Measurements from ENCODE around the gene BAIAP3. TPM values are rescaled to one million over a fixed set of nuclear protein-coding genes. Genes with fewer than 3 reads are reported as not detected.

BAIAP3 gene
- total RNA-seq, 2 experiments from 2014 or later: 19.6 to 21.5 TPM

DNA sequence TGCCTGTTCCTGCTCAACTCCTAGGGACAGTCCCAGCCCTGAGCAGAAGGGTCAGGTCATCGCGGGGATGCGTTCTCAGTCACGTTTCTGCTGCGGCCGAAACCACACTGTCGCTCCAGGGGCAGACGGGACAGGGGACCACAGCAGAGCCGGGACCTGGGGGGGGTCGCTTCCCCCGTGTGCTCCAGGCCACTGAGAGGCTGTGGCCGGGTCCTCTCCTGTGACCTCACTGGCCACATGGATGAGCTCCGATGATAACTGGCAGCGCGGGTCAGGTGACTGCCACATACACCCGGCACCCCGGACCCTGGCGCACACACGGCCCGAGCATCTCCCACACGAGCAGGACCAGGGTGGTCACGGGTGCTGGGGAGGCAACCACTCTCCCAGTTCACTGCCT, 31.1 kb downstream of the BAIAP3 start:
- peaks cover 46% of the 10 kb centered on the region for H3K36me3 Mint-ChIP-seq (ENCODE audit: low read depth)
- H3K9me3 Mint-ChIP-seq: no peaks in the 10 kb centered on the region
- Histone ChIP-seq H3K27ac (ENCODE audit: low read depth in 1 of 2, low read length in 2 of 2) (no peak overlapping the region), H3K9me3 (ENCODE audit: control insufficient read depth in 1 of 2, insufficient read depth in 1 of 2, low read length in 2 of 2) (no peaks in the 10 kb centered on the region), H3K27me3 (ENCODE audit: control insufficient read depth in 1 of 2, insufficient read depth in 2 of 2, low read length in 2 of 2) (no peaks in the 10 kb centered on the region), H3K4me1 (ENCODE audit: insufficient read depth, low read length) (no peaks in the 10 kb centered on the region), H3K4me3 (ENCODE audit: low read length) (no peak overlapping the region), H3K36me3 (ENCODE audit: insufficient read depth, low read length) (peaks cover 65% of the 10 kb centered on the region)
- H3K4me3 Mint-ChIP-seq: no peak overlapping the region
- DNase-seq (no peak), ATAC-seq (ENCODE audit: poor library complexity) (no peak)
- H3K27me3 Mint-ChIP-seq: no peaks in the 10 kb centered on the region
- no peaks in the 10 kb centered on the region for H3K4me1 Mint-ChIP-seq (ENCODE audit: low read depth)
- ChIA-PET POLR2A (no interaction called here), CTCF (interaction anchor here (1.4 to 1.7 kb wide), 3 partner anchors 15 to 215 kb away, joined by 3 to 15 read pairs (median 4); no protein-coding TSS in a partner anchor)
- no peak overlapping the region for H3K27ac Mint-ChIP-seq
- TF ChIP-seq, protein P1, sequence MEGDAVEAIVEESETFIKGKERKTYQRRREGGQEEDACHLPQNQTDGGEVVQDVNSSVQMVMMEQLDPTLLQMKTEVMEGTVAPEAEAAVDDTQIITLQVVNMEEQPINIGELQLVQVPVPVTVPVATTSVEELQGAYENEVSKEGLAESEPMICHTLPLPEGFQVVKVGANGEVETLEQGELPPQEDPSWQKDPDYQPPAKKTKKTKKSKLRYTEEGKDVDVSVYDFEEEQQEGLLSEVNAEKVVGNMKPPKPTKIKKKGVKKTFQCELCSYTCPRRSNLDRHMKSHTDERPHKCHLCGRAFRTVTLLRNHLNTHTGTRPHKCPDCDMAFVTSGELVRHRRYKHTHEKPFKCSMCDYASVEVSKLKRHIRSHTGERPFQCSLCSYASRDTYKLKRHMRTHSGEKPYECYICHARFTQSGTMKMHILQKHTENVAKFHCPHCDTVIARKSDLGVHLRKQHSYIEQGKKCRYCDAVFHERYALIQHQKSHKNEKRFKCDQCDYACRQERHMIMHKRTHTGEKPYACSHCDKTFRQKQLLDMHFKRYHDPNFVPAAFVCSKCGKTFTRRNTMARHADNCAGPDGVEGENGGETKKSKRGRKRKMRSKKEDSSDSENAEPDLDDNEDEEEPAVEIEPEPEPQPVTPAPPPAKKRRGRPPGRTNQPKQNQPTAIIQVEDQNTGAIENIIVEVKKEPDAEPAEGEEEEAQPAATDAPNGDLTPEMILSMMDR (IDR thresholded peaks at IDR 0.05): no peak
- intact Hi-C loops (cut with DNase I, micrococcal nuclease): no loop called here

GRCh38 chr16:1366060-1366711, 32.7 kb downstream of the BAIAP3 start:
- H3K27me3 Mint-ChIP-seq: no peaks in the 10 kb centered on the region
- Histone ChIP-seq H3K27ac (ENCODE audit: low read depth in 1 of 2, low read length in 2 of 2) (no peak overlapping the region), H3K36me3 (ENCODE audit: insufficient read depth, low read length) (peaks cover 68% of the 10 kb centered on the region), H3K27me3 (ENCODE audit: control insufficient read depth in 1 of 2, insufficient read depth in 2 of 2, low read length in 2 of 2) (no peaks in the 10 kb centered on the region), H3K4me1 (ENCODE audit: insufficient read depth, low read length) (no peaks in the 10 kb centered on the region), H3K4me3 (ENCODE audit: low read length) (no peak overlapping the region), H3K9me3 (ENCODE audit: control insufficient read depth in 1 of 2, insufficient read depth in 1 of 2, low read length in 2 of 2) (no peaks in the 10 kb centered on the region)
- ChIA-PET POLR2A (no interaction called here), CTCF (no interaction called here)
- no peak for DNase-seq
- no peak overlapping the region for H3K4me3 Mint-ChIP-seq
- no peaks in the 10 kb centered on the region for H3K9me3 Mint-ChIP-seq
- H3K27ac Mint-ChIP-seq: no peak overlapping the region
- intact Hi-C loops (cut with DNase I, micrococcal nuclease): no loop called here
- TF ChIP-seq, protein P1 (IDR thresholded peaks at IDR 0.05): no peak
- H3K36me3 Mint-ChIP-seq (ENCODE audit: low read depth): peaks cover 43% of the 10 kb centered on the region
- ATAC-seq (ENCODE audit: poor library complexity): no peak
- H3K4me1 Mint-ChIP-seq (ENCODE audit: low read depth): no peaks in the 10 kb centered on the region

GRCh38 chr16:1366712-1367299, 33.4 kb downstream of the BAIAP3 start:
- Mint-ChIP-seq H3K9me3 (no peaks in the 10 kb centered on the region), H3K27ac (no peak overlapping the region), H3K27me3 (no peaks in the 10 kb centered on the region), H3K4me3 (no peak overlapping the region), H3K36me3 (ENCODE audit: low read depth) (peaks cover 43% of the 10 kb centered on the region), H3K4me1 (ENCODE audit: low read depth) (no peaks in the 10 kb centered on the region)
- ATAC-seq (ENCODE audit: poor library complexity) (no peak), DNase-seq (no peak)
- CTCF ChIA-PET: no interaction called here
- H3K9me3 ChIP-seq (ENCODE audit: control insufficient read depth in 1 of 2, insufficient read depth in 1 of 2, low read length in 2 of 2): no peaks in the 10 kb centered on the region
- TF ChIP-seq, protein P1 (IDR thresholded peaks at IDR 0.05): no peak
- H3K36me3 ChIP-seq (ENCODE audit: insufficient read depth, low read length): peaks cover 68% of the 10 kb centered on the region
- intact Hi-C loops (cut with DNase I, micrococcal nuclease): no loop called here
- H3K4me1 ChIP-seq (ENCODE audit: insufficient read depth, low read length): no peaks in the 10 kb centered on the region
- no peak overlapping the region for H3K4me3 ChIP-seq (ENCODE audit: low read length)
- no peak overlapping the region for H3K27ac ChIP-seq (ENCODE audit: low read depth in 1 of 2, low read length in 2 of 2)
- no peaks in the 10 kb centered on the region for H3K27me3 ChIP-seq (ENCODE audit: control insufficient read depth in 1 of 2, insufficient read depth in 2 of 2, low read length in 2 of 2)
- POLR2A ChIA-PET: no interaction called here

All from CD4-positive, alpha-beta T cell (primary cell).